Measurements from ENCODE around the gene TBX15.

- TF ChIP-seq CTCF (IDR thresholded peaks at IDR 0.05) (no peak), POLR2A (IDR thresholded peaks at IDR 0.05) (no peak)
These were observed 27.4 kb upstream of the TBX15 start for GRCh38 chr1:119015547-119015946.
